Nucleus accumbens (tissue), 56 donors: Measurements from ENCODE around the gene COQ2.
A peak's percentile ranks its signal among the peaks of the same experiment; 100 is the strongest.
"Not testable (repeated sequence)": the region's sequence is repeated elsewhere in the genome, so short reads cannot be mapped to it uniquely, and the experiment has no call there.

Experiments used
- DNase-seq, 56 donors: peaks; one replicate each; lab custom pipeline; 2025; lab: John Stamatoyannopoulos, UW

Gene COQ2, protein sequence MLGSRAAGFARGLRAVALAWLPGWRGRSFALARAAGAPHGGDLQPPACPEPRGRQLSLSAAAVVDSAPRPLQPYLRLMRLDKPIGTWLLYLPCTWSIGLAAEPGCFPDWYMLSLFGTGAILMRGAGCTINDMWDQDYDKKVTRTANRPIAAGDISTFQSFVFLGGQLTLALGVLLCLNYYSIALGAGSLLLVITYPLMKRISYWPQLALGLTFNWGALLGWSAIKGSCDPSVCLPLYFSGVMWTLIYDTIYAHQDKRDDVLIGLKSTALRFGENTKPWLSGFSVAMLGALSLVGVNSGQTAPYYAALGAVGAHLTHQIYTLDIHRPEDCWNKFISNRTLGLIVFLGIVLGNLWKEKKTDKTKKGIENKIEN

DNA sequence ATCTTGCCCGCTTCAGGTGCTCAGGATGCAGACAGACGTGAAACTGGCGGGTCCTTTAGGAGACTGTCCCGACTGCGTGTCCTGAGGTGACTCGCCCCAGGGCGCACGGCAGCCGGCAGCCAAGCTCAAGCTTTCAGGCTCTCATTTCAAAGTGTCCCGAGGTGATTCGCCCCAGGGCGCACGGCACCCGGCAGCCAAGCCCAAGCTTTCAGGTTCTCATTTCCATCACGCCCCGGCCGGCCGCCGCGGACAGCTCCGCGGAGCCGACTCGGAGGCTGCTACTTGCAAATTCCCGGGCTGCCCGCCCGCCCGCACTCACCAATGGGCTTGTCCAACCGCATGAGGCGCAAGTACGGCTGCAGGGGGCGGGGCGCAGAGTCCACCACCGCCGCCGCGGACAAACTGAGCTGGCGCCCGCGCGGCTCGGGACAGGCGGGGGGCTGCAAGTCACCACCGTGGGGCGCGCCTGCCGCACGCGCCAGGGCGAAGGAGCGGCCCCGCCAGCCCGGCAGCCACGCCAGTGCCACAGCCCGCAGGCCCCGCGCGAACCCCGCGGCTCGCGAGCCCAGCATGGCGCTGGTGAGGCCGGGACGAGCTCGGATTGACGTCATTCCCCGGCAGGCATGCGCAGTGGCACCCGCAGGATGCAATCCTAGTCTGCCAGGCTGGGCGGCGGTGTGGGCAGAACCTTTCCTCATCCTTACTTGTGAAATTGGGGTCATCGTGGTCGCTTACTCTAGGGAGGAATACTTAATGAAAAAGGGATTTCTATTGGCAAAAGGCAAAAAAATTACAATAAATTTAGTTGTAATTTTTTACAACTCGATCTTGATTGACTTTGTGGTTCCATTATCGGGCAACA, at the start of gene COQ2:
COQ2 (minus strand) TSS at position 606 of the 862 bp plus-strand sequence; CDS start at position 572, 34 bp downstream.
- peak; percentile 40 to 99 (median 93) for DNase-seq

DNA sequence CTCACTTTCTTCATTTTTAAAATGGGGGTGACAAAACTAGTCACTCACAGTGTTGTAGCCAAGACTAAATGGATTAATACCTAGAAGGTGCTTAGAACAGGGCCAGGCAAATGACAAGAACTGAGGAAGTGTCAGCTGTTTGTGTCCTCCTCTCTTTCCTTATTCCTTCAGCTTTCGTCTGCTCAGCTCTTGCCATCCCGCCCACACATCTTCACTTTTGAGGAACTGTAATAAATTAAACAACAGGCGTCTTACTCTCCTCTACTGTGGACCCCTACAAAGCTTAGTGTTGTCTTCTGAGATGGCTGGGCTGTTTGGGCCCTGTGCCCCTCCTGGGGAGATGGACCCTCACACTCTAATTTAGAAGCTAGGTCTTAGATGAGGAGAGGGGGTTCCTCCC, 47.4 kb upstream of the COQ2 start:
- DNase-seq, result no peak

DNA sequence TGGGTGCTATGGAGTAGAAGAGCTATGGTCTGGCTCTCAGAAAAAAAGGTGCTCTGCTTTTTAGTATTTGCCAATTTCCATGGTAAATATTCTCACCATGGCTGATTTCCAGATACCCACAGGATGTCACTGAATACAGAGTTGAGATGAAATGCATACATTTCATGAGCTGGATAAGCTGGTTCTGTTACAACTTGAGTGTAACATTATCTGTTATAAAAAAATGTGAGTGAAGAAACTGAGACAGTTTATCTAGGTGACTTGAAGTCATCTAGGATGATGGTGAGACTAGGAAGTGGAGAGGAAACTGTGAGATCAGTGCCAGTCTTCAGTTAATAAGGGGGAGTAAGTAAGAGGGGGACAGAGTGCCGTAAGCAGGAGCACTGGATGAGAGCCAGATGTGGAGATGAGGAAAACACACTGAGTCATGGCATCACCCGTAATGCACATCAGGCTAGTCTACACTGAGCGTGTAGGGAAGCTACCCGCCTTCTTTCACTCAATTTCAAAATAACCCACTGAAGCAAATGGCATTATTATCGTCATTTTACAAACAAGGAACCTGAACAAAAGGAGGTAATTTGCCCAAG, 45.0 kb upstream of the COQ2 start:
- DNase-seq, result no peak

DNA sequence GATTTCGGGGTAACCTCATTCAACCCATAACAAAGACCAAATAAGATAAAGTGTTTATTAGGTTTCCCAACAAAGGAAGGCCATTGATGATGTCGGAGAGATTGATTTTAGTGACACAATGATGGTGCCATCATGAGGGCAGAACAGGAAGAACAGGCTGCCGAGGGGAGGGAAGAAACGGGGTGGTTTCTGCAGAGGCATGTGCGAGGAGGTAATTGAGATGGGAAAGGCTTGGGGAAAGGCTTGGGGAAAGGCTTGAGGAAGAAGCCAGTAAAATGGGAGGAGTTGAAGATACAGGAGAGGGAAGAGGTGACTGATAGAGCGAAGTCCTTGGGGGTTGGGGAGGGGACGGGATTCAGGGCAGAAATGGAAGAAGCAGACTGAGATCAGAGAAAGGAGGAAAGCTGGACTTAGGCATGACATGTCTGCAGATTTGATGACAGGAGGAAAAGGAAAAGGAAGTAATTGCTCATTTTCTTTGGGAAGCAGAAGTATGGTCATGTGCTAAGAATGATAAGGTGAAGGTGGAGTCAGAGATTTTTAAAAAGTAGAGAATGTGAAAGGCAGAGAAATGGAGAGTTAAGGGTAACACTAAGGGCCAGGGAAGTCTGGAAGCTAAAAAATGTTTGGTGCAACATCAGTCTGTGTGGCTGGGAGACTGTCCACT, 44.1 kb upstream of the COQ2 start:
- DNase-seq, result no peak

DNA sequence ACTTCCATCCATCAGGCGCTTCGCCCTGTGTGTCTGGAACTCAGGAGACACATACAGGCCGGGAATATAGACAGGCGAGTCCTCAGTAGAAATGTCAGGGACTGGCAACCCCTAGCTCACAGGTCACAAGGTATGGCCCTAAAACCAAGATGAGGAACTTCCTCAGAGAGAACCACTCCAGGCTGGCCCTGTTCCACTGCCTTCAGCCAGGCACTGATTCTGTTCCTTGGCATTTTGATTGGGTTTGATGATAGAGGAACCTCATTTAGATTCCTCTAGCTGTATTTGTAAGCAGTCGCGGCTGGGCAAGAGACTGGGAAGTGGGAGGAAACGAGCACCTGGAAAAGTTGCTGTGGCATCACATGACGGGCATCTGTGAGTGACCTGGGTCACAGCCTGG, 41.9 kb upstream of the COQ2 start:
- peak in 3 of 56 donors; percentile 2 to 10 (median 8) for DNase-seq

DNA sequence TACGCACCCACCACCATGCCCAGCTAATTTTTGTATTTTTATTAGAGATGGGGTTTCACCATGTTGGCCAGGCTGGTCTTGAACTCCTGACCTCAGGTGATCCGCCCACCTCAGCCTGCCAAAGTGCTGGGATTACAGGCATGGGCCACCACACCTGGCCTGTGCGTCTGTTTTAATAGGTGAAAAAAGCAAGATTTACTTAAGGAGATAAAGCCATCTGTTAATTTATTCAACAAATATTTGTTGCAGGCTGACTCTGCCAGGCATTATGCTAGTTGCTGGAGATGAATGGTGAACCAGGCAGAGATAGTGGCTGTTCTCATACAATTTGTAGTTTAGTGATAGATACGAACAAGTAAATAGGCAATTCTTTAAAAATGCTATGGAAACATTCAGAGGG, 40.7 kb upstream of the COQ2 start:
- not testable (repeated sequence) for DNase-seq

DNA sequence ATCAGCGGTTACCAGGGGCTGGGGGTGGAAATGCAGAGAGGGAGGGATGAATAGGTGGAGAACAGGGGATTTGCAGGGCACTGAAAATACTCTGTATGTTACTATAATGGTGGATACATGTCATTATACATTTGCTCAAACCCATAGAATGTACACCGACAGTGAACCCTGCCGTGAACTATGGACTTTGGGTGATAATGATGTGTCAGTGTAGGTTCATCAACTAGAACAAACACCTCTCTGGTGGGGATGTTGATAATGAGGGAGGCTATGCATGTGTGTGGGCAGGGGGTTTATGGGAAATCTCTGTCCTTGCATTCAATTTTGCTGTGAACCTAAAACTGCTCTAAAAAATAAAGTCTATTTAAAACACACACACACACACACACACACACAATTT, 38.5 kb upstream of the COQ2 start:
- DNase-seq, result no peak

DNA sequence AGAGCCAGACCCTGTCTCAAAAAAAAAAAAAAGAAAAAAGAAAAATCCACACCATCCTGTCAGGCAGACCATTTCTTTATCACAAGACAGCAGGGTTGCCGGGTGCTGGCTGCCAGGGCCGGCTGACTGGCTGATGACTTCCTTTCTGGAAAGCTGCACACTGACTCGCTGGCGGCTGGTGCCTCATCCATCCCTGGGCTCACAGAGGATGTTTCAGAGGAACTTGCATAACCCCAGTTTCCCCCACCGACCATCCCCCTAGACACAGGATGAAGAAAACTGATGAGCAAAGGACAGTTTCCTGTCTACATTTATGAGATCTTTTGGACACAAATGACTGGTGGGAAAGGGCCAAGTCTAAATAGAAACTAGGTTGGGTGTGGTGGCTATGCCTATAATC, 36.0 kb upstream of the COQ2 start:
- peak in 26 of 56 donors; percentile 2 to 54 (median 10) for DNase-seq

DNA sequence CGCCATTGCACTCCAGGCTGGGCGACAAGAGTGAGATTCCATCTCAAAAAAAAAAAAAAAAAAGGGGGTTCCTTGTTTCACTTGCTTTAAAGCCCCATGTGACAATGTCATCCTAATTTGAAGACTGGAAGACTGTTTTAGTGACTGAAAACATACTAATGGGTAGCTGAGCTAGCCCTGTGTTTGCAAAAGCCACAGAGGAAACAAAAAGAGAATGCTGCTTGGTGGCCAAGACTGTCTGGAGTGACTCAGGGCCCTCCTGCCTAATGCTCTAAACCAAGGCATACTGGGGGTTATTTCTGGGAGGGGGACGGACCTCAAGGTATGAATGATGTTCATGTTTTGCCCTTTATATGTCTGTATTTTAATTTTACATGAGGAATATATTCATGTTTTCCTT, 34.1 kb upstream of the COQ2 start:
- DNase-seq, result no peak

DNA sequence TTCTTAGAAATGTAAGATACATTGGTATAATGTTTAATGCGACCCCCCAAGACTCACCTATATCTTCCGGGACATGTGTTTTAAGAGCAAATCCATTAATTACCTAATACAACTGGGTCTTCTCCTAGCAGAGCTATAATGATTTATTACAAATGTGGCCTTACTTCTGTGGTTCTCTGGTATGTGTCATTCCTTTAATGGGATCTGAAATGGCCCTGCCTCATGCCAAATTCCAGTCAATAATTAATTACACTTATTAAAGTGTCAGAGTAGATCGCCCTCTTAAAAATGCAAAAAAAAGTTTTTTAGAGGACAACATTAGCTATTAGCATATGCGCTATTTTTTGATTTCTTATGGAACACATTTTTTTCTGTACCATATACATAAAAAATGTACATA, 33.1 kb upstream of the COQ2 start:
- no peak for DNase-seq

DNA sequence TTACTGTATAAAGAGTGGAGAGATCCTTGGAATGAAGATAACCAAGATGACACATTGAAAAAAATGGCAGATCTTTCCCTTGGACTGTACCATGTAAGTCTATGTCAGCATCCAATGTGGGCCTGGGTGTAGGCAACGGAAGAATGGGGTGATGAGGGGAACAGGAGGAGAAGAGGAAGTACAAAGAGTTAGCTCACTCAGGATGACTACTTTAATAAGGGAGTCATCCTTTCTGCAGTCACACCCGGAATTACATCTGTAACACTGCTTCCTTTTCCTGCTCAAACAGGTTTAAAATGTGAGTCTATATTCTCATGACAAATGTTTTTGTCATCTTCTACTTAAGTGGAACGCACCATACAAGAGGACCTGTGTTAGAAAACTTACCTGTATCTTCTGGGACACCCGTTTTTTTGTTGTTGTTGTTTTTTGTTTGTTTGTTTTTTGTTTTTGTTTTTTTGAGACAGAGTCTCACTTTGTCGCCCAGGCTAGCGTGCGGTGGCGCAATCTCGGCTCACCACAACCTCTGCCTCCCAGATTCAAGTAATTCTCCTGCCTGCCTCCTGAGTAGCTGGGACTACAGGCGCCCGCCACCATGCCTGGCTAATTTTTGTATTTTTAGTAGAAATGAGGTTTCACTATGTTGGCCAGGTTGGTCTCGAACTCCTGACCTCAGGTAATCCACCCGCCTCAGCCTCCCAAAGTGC, 32.0 kb upstream of the COQ2 start:
- DNase-seq, result no peak

DNA sequence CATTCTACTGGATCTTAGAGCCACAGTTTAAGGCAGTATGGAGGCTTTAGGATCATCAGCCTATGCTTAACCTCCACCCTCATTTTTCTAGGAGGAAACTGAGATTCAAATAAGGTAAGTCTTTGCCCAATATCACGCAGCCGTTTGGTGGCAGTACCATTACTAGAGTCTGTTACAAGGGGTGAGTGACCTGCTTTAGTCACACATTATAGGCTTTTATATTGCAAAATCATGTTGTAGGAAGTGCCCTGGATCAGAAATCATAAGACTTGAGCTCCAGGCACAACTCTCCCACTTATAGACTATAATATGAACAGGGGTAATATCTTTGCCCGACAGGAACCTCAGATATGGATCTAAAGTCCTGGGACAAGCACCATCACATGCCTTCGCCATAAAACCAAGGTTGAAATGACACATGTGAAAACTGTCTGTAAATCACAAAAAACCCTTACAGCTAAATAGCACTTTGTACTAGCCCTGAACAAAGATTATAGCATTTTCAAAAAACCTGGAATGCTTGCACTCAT, 30.8 kb upstream of the COQ2 start:
- no peak for DNase-seq

DNA sequence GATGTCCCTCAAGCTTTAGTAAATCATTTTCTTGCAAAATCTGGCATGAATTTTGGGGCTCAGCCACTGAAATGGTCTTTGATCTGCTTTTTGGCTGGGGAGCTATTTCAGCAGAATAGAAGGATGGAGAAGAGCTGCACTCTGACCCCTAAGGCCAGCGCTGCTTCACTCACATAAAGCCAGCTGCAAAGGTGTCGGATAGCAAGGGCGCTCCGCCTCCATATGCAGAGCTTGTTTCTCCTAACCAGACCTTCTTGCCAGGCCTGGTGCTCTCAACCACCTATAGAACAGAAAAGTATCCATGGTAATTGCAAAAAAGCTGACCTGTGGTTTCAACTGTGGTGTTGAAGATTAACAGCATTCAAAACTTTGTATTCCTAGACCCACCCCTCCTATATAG, 24.1 kb upstream of the COQ2 start:
- DNase-seq, result no peak

DNA sequence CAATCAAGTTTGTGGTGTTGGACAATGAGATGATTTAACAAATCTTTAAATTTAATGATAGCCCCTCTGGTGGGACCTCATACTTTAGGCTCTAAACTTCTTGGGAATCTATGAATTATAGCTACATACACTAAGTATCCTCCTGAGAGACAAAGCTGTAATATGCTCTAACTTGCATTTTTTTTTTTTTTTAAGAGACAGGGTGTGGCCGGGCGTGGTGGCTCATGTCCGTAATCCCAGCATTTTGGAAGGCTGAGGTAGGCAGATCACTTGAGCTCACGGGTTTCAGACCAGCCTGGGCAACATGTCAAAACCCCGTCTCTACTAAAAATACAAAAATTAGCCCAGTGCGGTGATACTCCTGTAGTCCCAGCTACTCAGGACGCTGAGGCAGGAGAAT, 23.3 kb upstream of the COQ2 start:
- no peak for DNase-seq

DNA sequence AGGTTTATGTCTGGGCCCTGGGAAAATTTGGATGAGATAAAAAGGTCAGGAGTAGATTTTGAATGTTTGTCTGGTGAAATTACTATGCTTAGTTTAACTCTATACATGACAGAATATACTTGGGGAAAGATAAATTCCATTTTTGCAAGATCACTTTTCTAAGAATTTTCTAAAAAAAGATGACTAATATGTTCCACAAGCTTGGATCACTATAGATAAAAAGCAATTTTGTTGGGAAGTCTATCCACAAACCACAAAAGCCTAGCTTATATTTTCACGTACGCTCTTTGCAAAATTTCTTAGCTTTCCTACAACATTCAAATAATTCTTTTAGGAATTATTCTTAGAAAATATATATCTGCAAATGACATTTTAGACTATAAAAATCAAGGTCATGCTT, 20.6 kb upstream of the COQ2 start:
- no peak for DNase-seq

DNA sequence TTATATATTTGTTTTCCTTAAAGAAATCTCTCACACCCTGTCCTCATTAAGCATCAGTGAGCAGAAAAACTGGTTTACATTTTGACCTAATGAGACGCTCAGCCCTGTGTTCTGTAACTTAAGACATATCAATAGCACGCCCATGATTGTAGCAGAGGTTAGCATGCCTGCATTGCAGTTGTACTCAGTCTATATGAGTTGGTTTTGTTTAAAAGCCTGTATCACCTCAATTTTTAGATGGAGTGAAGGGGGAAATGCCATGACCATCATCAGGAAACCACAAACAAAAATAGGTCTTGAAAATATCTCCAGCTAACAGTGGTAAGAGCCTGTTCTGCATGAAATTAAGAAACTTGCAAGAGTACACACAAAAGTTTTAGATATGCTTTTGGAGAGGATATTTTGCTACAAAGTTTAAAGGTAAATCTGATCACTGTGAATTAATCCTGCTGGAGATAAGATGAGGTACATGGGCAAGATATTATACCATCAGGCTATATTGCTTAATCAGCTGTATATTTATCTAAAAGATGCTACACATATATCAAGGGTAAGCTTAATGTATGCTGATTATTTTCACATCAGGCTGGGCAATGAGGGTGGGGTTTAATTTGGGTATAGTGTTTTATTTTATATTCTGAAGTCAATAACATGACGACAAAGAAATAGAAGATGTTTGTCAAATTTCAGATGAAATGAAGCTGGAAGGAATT, 13.1 kb upstream of the COQ2 start:
- DNase-seq, result no peak

DNA sequence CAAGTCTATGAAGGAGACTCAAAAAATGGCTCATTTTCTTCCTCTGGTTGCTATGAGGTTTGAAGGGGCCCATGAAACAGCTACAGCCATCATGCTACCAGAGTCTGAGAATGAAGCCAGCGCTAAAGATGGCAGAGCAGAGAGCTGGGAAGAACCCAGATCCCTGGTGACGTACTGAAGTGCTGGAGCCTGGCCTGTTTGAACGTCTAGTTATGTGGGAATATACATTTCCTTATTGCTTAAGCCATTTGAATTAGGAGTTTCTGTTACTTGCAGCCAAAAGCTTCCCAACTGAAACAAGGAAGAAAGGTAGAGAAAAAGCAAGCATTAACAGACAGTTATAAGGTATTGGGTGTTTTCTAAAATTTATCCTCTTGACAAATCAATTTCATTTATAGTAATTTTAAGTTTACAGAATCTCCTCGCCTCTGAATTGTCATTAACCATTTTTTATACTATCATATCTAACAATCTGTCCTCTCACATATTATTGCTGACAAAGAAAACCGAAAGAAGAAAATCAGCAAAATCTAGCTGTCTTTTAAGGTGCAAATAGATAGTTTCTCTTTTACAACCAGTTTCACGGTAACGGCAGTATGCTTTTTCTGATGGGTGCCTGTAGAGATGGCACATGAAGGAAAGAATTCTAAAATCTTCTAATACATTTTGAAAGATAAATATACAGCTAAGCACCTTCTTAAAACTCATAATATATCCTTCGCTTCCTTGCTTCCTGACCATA, 8.9 kb upstream of the COQ2 start:
- no peak for DNase-seq

DNA sequence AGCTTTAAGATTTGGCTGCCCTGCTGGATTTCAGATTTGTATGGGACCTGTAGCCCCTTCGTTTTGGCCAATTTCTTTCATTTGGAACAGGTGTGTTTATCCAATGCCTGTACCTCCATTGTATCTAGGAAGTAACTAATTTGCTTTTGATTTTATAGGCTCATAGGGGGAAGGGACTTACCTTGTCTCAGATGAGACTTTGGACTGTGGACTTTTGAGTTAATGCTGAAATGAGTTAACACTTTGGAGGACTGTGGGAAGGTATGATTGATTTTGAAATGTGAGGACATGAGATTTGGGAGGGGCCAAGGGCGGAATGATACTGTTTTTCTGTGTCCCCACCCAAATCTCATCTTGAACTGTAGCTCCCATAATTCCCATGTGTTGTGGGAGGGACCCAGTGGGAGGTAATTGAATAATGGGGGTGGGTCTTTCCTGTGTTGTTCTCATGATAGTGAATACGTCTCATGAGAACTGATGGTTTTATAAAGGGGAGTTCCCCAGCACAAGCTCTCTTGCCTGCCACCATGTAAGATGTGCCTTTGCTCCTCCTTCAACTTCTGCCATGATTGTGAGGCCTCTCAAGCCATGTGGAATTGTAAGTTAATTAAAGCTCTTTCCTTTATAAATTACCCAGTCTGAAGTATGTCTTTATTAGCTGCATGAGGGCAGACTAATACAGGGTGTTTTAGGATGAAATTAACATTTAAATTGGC, 5.6 kb upstream of the COQ2 start:
- DNase-seq, result not testable (repeated sequence)
